NCI-H1105 treated with DMSO at 0.1 percent for 48 hours (cell line): ENCODE measurements around the gene FBF1.
A peak's percentile ranks its signal among the peaks of the same experiment; 100 is the strongest.

Experiments used
- DNase-seq: peaks from one replicate; lab custom pipeline; 2025; lab: John Stamatoyannopoulos, UW

FBF1 gene

GRCh38 chr17:75917141-75917916 is 23.5 kb downstream of the FBF1 start:
- DNase-seq: no peak

- DNase-seq: no peak
Observed at GRCh38 chr17:75915268-75915667, 25.6 kb downstream of the FBF1 start.

- DNase-seq: no peak
Observed at GRCh38 chr17:75914643-75915267, 26.1 kb downstream of the FBF1 start.

GRCh38 chr17:75913537-75914210 is 27.2 kb downstream of the FBF1 start:
- DNase-seq: no peak

GRCh38 chr17:75910699-75911098 is 30.1 kb downstream of the FBF1 start:
- peak; percentile 59 for DNase-seq

- peak; percentile 86 for DNase-seq
Observed at GRCh38 chr17:75909812-75910274, 31.0 kb downstream of the FBF1 start.

- DNase-seq: peak; percentile 96
Observed at GRCh38 chr17:75909051-75909811, 31.6 kb downstream of the FBF1 start.

- DNase-seq: peak; percentile 75
Observed at GRCh38 chr17:75908201-75908600, 32.6 kb downstream of the FBF1 start.

GRCh38 chr17:75906143-75906884 is 34.5 kb downstream of the FBF1 start:
- no peak for DNase-seq

- peak; percentile 93 for DNase-seq
Observed at GRCh38 chr17:75904749-75905521, 35.9 kb downstream of the FBF1 start, which contains the start of gene MRPL38. Gene MRPL38, minus strand, starts transcription at chr17:75904884. Its CDS starts 9 bp downstream, at chr17:75904875.

- DNase-seq: no peak
Observed at GRCh38 chr17:75902406-75902805, 38.4 kb downstream of the FBF1 start.

- no peak for DNase-seq
Observed at GRCh38 chr17:75901727-75902126, 39.1 kb downstream of the FBF1 start.

- DNase-seq: no peak
Observed at GRCh38 chr17:75900691-75901533, 39.9 kb downstream of the FBF1 start.

GRCh38 chr17:75899767-75900468 is 40.9 kb downstream of the FBF1 start:
- no peak for DNase-seq

- DNase-seq: no peak
Observed at GRCh38 chr17:75899353-75899752, 41.5 kb downstream of the FBF1 start.

- DNase-seq: no peak
Observed at GRCh38 chr17:75898791-75899190, 42.1 kb downstream of the FBF1 start.

GRCh38 chr17:75898065-75898464 is 42.8 kb downstream of the FBF1 start:
- no peak for DNase-seq

- DNase-seq: no peak
Observed at GRCh38 chr17:75897160-75898019, 43.5 kb downstream of the FBF1 start.
